GM18873 (cell line): ENCODE data around the gene EXOC6B.
A peak's percentile ranks its signal among the peaks of the same experiment; 100 is the strongest.
"Not testable (repeated sequence)": the region's sequence is repeated elsewhere in the genome, so short reads cannot be mapped to it uniquely, and the experiment has no call there.

Experiments used
- ATAC-seq: cut with Tn5 transposase; IDR thresholded peaks from one replicate; pipeline ENCODE4 v1.9.1; 2021; ENCODE audit warnings: mild to moderate bottlenecking, moderate library complexity, moderate number of reproducible peaks; ENCODE audit not compliant: unreplicated experiment, low FRiP score

The EXOC6B gene

DNA sequence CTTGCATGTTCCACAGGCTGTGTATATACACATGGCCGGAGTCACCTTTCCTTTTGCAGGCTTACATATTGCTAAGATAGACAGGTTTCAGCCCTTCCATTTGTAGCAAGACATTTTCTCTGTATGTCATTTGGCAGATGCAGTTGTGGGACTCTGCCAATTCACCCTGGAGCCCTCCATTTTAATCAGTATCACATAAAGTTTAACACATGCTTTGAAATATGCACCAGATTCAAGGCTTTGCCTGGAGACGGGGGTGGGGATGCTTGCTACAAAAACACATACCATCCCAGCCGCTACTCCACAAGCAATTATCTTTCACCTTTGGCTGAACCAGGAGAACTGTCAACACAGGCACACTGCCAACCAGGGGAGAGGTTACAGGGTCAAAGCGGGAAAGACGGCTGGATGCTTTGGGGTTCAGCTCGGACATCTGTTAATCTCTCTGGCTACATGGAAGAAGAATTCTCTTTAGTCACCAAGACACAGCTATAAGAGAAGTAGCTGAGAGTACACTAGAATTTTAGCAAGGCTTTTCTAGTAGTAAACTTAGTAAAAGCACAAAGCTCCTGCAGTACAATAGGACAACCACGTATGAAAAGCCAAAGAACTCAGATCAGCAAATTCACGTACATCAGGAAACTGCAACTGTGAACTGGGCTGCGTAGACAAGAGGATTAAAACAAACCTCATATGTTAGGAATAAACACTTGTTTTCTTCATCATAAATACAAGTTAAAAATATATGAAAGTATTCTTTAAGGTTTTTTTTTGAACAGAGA lies 130.9 kb downstream of the EXOC6B start:
- no peak for ATAC-seq

- no peak for ATAC-seq
Measured at GRCh38 chr2:72689579-72690195, 136.1 kb downstream of the EXOC6B start.

GRCh38 chr2:72685638-72686213 lies 140.1 kb downstream of the EXOC6B start:
- no peak for ATAC-seq

- no peak for ATAC-seq
Measured at GRCh38 chr2:72682061-72682460, 143.8 kb downstream of the EXOC6B start.

DNA sequence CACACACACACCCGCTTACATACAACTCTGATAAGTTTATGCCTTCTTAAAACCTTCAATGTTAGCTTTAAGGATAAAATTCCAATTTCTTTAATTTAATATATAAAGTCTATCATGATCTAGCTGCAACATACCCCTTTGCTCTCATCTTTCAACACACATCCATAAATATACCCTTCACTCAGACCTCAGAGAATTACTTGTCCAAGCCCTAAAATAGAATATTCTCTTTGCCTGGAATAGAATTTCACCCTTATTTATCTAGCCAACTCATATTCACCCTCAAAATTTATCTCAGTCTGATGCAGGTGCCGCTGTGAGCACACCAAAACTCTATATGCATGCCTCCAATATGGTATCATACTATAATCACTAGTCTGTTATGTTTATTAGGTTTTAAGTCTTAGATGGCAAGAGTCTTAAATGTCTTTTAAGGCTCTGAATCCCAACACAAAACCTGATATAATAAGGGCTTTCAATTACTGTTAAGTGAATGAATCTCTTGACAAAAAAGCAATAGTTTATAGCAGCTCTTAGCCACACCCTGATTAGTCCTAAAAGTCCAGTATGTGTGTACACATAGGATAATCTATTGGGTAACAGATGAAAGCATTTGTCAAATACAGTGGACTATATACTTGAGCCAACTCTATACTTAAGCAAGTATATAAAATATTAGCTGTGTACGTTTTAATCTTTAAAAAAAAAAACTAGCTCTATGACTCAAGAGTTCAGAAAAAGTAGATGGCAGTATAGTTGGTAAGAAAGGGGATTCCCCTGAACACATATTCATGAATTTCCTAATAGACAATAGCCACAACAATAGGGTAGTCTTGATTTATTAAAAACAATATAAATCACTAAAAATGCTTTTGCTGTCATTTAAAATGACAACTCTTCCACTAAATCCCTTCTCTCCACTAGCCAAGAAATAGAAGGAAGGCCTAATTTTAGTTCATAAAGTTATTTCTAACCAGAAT lies 144.5 kb downstream of the EXOC6B start:
- ATAC-seq: no peak

- peak; percentile 68 for ATAC-seq
Measured at GRCh38 chr2:72678024-72678423, 147.8 kb downstream of the EXOC6B start.

DNA sequence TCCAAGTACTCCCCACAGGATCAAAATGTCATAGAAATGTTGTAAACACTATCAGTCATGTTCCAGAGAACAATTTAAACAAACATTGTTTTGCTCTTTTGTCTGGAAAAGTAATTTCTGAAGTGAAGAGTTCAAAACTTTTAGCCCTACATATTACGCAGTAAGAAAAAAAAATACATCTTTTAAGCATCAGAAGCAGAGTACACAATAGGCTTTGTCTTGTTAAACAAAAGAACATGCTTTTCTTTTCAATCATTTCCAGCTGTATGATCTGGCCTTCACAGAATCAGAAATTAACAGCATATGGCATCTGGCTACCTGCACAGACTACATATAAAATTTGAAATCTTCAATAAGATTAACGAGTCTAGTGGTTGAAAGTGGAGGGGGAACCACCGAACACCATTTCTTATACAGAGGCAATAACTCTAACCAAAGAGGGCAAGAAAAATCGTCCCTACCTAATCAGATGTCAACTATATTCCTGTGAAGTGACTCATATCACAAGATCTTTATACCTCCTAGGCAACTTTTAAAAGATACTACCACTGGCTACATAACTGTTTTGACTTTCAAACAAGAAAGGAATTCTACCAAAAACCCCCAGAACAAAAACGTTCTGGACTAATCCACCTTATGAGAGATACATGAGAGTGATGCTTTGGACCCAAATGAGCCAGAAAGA lies 149.3 kb downstream of the EXOC6B start:
- ATAC-seq: no peak

DNA sequence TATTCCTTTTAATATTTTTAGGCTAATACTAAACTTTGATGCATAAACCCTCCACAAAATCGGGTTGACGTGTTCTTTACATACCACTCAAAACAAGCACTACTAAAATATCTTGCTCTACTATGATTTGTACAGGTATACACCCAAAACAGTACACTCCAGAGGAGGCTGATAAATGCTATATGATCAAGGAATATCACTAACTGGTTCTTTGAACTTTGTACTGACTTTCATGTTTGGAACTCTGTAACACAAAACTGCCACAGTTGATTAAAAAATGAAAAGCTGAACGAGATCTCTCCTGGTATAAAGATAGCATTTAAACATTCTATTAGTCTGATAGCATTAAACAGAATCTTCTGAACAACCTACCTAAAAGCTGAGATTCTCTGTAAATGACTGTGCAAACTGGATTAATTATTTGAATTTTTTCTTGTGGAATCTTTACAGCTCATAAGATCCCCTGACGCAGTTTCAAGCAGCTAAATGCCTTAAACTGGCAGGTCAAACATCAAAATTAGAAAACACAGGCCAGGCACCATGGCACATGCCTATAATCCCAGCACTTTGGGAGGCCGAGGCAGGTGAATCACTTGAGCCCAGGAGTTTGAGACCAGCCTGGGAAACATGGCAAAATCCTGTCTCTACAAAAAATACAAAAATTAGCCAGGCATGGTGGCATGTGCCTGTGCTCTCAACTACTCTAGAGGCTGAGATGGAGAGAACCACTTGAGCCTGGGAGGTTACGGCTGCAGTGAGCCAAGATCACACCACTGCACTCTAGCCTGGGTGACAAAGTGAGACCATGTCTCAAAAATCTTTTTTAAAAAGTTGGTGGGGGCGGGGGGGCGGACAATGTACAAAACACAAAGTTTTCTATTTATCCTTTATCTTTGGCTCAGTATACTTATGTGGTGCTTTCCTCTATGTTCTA lies 150.6 kb downstream of the EXOC6B start:
- ATAC-seq: no peak

DNA sequence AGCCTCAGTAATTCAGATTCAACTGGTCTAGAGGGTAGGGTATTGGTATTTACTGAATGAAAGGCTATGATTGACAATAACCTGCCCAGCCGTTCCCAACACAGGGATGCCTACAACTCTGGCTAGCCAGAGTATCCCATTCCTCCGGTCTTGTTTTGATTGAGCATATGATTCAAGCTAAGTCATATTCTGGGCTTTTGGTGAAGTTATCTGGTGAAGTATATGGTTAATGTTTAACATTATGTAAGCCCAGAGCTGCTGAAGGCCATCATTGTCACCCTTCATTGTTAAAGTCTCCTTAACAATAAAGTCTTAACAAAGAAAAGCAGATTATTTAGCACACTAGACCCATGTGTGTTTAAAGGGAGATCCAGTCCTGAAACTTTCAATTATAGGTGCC lies 152.6 kb downstream of the EXOC6B start:
- no peak for ATAC-seq

GRCh38 chr2:72669121-72669520 lies 156.7 kb downstream of the EXOC6B start:
- no peak for ATAC-seq

DNA sequence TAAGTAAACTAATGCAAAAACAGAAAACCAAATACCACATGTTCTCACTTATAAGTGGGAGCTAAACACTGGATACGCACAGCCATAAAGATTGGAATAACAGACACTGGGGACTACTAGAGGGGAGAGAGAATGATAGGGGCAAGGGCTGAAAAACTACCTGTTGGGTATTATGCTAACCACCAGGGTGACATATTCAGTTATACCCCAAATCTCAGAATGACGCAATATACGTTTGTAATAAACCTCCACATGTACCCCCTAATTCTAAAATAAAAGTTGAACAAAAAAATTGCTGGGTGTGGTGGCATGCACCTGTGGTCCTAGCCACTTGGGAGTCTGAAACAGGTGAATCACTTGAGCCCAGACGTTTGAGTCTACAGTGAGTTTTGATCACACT lies 157.2 kb downstream of the EXOC6B start:
- ATAC-seq: no peak

DNA sequence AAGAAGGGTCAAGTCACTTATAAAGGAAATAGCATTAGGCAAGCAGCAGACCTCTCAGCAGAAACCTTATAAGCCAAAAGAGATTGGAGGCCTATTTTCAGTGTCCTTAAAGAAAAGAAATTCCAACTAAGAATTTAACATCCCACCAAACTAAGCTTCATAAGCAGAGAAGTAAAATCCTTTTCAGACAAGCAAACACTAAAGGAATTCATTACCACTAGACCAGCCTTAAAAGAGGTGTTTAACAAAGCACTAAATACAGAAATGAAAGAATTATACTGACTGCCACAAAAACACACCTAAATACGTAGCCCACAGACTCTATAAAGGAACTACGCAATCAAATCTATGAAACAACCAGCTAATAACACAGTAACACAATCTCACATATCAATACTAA lies 160.4 kb downstream of the EXOC6B start:
- ATAC-seq: no peak

DNA sequence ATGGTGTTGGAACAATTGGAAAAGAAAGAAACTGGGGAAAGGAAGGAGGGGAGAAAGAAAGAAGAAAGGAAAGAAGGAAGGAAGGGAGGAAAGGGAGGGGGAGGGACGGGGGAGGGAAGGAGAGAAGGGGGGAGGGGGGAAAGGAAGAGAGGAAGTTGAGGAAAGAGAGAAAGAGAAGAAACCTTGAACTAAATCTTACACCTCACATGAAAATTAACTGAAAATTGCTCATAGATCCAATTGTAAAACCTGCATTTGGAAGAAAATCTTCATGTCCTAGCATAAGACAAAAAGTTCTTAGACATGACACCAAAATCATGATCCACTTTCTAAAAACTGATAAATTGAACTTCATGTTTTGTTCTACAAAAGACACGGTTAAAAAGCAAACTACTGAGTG lies 163.8 kb downstream of the EXOC6B start:
- ATAC-seq: no peak

GRCh38 chr2:72649810-72650209 lies 176.0 kb downstream of the EXOC6B start:
- ATAC-seq: no peak

GRCh38 chr2:72641221-72641620 lies 184.6 kb downstream of the EXOC6B start:
- ATAC-seq: not testable (repeated sequence)

DNA sequence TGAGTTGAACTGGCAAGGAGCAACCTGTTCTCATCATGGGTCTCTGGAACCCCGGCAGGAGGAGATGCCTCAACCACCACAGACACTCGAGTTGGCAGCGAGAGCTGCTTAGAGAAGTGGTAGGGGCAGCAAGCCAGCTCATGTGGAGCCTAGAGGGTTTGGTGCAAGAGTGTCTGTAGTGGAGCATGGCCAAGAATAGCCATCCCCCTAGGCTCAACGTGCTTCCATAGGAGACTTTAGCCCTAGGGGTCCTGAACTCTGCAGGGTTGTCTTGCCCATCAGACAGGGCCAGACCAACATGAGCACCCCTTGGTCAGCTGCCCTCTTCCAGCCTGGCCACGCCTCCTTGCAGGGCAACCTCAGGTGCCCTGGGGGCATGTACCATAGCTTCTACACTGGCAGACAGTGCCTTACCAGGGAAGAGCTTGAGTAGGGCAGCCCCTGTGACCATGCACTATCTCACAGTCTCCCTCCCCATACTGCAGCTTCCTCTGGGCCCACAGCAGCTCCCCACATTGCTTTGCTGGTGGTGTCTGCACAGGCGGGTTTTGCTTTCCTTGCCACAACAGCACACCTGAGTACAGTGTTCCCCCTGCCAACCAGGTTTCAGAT lies 187.1 kb downstream of the EXOC6B start:
- ATAC-seq: no peak

DNA sequence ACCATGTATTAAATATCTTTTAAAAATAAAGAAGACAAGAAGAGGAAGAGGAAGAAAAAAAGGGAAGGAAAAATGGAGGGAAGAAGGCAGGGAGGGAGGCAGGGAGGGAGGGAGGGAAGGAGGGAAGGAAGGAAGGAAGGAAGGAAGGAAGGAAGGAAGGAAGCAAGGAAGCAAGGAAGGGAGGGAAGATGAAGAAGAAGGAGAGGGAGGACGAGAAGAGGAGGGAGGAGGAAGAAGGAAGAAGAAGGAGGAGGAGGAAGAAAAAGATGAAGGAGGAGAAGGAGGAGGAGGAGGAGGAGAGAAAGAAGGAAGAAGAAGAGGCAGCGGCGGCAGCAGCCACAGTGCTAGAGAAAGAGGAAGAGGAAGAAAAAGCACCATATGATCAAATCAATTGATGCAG lies 189.6 kb downstream of the EXOC6B start:
- no peak for ATAC-seq

- no peak for ATAC-seq
Measured at GRCh38 chr2:72630767-72631166, 195.1 kb downstream of the EXOC6B start.

GRCh38 chr2:72629062-72629461 lies 196.8 kb downstream of the EXOC6B start:
- no peak for ATAC-seq
